DLD1 (cell line): Measurements from ENCODE around the gene PLEKHG2.
"Not testable (repeated sequence)": the region's sequence is repeated elsewhere in the genome, so short reads cannot be mapped to it uniquely, and the experiment has no call there.

Experiments
- in situ Hi-C: cut with HindIII; loops from 2 replicates; pipeline ENCODE4 v1.10.0; 2017; ENCODE audit warnings: low sequenced_read_pairs

The PLEKHG2 gene

GRCh38 chr19:39412100-39412866, at the start of gene PLEKHG2:
PLEKHG2 (plus strand) TSS chr19:39412669; CDS start chr19:39414087, 1,418 bp downstream.
- in situ Hi-C loops = no loop called here

- in situ Hi-C loops = no loop called here
Measured at GRCh38 chr19:39362682-39363657, 49.5 kb upstream of the PLEKHG2 start.

- in situ Hi-C loops = no loop called here
Measured at GRCh38 chr19:39363901-39364457, 48.5 kb upstream of the PLEKHG2 start.

GRCh38 chr19:39365531-39365930, 46.9 kb upstream of the PLEKHG2 start:
- in situ Hi-C loops = no loop called here

- in situ Hi-C loops = no loop called here
Measured at GRCh38 chr19:39369200-39369599, 43.3 kb upstream of the PLEKHG2 start.

- in situ Hi-C loops = no loop called here
Measured at GRCh38 chr19:39370735-39371134, 41.7 kb upstream of the PLEKHG2 start.

- in situ Hi-C loops = no loop called here
Measured at GRCh38 chr19:39372047-39372802, 40.2 kb upstream of the PLEKHG2 start.

GRCh38 chr19:39372941-39373340, 39.5 kb upstream of the PLEKHG2 start:
- in situ Hi-C loops = no loop called here

GRCh38 chr19:39375929-39376328, 36.5 kb upstream of the PLEKHG2 start:
- in situ Hi-C loops = no loop called here

GRCh38 chr19:39377373-39378362, 34.8 kb upstream of the PLEKHG2 start:
- in situ Hi-C loops = no loop called here

- in situ Hi-C loops = not testable (repeated sequence)
Measured at GRCh38 chr19:39379366-39379765, 33.1 kb upstream of the PLEKHG2 start.

GRCh38 chr19:39379865-39380396, 32.5 kb upstream of the PLEKHG2 start:
- in situ Hi-C loops = no loop called here

- in situ Hi-C loops = no loop called here
Measured at GRCh38 chr19:39380521-39381502, 31.7 kb upstream of the PLEKHG2 start.

GRCh38 chr19:39381910-39382611, 30.4 kb upstream of the PLEKHG2 start:
- in situ Hi-C loops = no loop called here

- in situ Hi-C loops = no loop called here
Measured at GRCh38 chr19:39382991-39383828, 29.3 kb upstream of the PLEKHG2 start.

GRCh38 chr19:39384839-39385568, 27.5 kb upstream of the PLEKHG2 start:
- in situ Hi-C loops = no loop called here
